ENCODE measurements around the gene SH3YL1.
"Not testable (repeated sequence)": the region's sequence is repeated elsewhere in the genome, so short reads cannot be mapped to it uniquely, and the experiment has no call there.

SH3YL1 gene

GRCh38 chr2:177733-178132 is 86.1 kb downstream of the SH3YL1 start:
- DNase-seq: no peak

GRCh38 chr2:176917-177316 is 86.9 kb downstream of the SH3YL1 start:
- DNase-seq: no peak

GRCh38 chr2:175880-176820 is 87.7 kb downstream of the SH3YL1 start:
- DNase-seq: no peak

GRCh38 chr2:175161-175786 is 88.6 kb downstream of the SH3YL1 start:
- no peak for DNase-seq

- not testable (repeated sequence) for DNase-seq
Measured at GRCh38 chr2:172120-172519, 91.7 kb downstream of the SH3YL1 start.

- no peak for DNase-seq
Measured at GRCh38 chr2:169741-170140, 94.1 kb downstream of the SH3YL1 start.

All from eye (tissue), 1 donor.